T-helper 9 cell (primary cell): ENCODE measurements around the gene GRK3.
"Not testable (repeated sequence)": the region's sequence is repeated elsewhere in the genome, so short reads cannot be mapped to it uniquely, and the experiment has no call there.

Experiments
- DNase-seq: peaks from one replicate; pipeline ENCODE4 v3.0.0-alpha.2; 2020

Gene GRK3

DNA sequence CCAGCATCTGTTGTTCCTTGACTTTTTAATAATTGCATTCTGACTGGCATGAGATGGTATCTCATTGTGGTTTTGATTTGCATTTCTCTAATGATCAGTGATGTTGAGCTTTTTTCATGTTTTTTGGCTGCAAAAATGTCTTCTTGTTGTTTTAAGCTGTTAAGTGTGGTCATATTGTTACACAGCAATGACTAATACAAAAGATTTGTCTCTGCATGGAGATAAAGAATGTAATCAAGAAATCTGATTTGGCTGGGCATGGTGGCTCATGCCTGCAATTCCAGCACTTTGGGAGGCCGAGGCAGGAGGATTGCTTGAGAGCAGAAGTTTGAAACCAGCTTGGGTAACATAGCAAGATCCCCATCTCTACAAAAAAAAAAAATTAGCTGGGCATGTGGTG, 12.1 kb upstream of the GRK3 start:
- not testable (repeated sequence) for DNase-seq

DNA sequence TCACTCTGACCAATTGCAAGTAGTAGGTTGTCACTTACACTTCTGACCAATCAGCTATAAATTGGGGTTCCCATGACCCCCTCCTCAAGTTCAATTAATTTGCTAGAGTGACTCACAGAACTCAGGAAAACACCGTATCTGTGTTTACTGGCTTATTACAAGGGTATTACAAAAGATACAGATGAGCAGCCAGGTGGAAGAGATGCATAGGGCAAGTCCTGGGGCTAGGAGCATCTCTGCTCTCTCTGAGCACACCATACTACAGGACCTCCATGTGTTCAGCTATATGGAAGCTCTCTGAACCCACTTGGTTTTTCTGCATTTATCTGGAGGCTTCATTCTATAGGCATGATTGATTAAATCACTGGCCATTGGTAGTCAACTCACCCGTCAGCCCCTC, 11.3 kb upstream of the GRK3 start:
- DNase-seq: no peak

DNA sequence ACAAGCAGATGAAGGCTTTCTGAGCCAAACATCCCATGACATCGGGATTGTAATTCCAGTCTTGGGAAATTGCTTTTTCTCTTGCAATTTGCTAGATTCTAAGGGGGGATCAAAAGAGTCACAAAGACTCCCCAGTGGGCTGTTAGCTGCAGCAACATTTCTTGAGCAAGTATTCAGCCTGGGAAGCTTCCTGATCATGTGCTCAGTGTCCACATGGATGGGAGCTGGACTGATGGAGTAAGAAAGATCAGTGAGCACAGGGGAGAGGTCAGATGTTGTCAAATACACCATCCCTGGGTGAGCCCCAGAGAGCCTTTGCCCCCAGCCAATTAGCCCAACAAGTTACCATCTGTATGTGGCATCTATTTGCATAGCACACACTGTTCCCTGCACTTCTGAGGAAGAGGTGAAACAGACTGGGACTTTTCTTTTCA, 10.2 kb upstream of the GRK3 start:
- DNase-seq: no peak

DNA sequence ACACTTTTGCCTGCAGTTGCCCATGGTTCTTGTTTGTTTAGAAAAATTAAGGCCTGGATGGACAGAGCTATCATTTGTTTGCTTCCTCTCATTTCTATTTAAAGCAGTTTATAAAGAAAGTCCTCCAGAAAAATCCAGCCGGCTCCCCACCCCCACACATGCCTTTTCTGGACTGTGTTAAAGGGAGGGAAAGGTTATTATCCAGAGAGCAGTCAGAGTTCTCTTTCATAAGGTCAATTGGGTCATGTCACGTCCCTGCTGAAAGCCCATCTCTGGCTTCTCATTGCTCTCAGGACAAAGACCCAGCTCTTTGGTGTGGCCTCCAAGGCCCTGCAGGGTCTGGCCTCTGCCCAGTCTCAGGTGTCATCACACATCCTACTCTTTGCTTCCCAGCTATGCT, 9.8 kb upstream of the GRK3 start:
- no peak for DNase-seq

DNA sequence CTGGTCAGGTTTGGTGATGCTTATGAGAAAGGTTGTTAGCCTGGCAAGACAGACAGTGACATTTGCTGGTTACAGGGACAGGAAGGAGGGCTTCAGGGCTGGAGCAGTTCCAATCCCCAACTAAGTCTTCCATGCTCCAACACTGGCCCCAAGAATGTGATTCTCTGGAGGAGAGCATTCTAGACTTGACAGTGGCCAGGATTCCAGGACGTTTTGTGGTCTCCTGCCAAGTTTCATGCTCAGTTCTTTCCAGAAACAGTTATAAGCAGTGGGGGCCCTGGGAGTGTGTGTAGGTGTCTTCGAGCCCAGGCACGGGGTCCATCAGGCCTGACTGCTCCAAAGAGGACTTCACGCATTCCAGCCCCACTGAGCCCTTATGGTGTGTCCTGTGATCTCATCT, 8.9 kb upstream of the GRK3 start:
- no peak for DNase-seq

DNA sequence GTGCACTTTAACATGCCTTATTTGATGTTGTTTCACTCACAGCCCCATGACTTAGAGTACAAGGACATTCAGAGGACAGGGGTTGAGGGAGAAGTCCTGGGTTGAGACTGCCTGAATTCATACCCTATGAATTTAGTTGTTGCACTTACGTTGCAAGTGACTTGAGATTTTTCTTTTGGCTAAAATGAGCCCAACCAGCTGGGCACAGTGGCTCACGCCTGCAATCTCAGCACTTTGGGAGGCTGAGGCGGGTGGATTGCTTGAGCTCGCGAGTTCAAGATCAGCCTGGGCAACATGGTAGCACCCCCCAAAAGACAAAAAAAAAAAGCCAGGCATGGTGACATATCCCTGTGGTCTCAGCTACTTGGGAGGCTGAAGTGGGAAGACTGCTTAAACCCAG, 7.3 kb upstream of the GRK3 start:
- DNase-seq: no peak

DNA sequence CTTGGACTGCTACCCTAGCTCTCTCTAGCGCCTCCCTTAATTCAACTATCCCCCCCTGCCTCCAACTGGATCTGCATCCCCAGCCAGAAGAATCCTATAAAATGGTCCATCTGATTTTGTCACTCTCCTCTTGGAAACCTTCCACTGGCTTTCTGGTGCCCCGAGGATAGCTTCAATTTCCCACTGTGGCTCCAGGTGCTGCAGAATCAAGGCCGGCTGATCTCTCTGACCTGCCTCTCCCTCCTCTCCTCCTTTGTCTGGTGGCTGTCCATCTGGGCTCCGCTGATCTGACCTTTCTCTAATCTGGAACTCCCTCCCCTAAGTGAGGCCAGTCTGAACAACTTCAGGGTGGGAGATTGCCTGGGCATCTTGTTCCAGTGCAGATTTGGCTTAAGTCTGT, 6.1 kb upstream of the GRK3 start:
- DNase-seq: no peak

DNA sequence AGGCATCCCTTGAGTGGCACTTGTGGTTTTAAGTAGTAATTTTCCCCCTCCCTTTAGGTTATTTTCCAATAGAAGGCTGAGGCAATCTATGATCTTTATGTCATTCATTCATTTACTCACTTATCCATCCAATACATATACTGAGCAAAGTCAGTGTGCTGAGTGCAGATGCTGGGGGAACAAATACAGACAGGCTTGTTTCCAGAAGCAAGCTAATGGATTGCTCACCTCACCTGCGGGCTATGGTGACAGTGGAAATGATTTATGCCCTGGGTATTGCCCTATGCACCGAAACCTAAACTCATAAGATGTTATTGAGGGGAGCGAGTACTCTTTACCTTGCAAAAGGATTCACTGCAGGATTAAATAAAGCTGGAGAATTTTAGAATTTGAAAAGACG, 4.6 kb upstream of the GRK3 start:
- DNase-seq: not testable (repeated sequence)

DNA sequence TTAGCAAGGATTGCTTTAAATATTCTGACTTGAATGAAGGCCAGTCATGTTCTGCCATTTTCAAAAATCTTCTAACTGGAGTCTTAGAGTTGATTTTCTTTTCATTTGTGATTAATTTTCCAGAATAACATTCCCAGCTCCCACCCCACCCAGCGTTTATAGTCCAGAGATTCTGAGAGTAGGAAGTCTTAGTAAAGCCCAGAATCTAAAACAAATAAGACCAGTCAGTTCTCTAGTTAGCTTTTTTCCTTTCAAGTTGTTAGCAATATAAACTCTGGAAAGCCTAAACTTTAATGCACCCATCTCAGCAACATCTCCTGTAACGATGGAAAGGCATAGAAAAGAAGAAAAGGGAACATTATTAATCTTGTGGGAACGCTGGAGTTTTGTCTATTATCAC, 3.3 kb upstream of the GRK3 start:
- not testable (repeated sequence) for DNase-seq

DNA sequence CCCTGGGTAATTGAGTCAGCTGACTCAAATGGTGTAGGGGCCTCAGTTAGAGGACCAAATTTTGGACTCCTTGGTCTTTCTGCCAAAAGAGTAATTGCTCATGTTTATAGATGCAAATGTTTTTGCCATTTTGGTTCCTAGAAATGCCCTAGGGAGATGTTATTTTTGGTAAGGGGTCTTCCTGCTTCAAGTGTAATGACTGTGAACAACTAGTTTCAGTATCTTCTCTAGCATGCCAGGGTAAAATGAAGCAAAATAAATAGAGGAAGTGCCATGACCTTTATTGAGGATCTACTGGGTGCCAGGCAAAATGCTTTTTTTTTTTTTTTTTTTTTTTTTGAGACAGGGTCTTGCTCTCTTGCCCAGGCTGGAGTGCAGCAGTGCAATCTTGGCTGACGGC, 2.5 kb upstream of the GRK3 start:
- not testable (repeated sequence) for DNase-seq

DNA sequence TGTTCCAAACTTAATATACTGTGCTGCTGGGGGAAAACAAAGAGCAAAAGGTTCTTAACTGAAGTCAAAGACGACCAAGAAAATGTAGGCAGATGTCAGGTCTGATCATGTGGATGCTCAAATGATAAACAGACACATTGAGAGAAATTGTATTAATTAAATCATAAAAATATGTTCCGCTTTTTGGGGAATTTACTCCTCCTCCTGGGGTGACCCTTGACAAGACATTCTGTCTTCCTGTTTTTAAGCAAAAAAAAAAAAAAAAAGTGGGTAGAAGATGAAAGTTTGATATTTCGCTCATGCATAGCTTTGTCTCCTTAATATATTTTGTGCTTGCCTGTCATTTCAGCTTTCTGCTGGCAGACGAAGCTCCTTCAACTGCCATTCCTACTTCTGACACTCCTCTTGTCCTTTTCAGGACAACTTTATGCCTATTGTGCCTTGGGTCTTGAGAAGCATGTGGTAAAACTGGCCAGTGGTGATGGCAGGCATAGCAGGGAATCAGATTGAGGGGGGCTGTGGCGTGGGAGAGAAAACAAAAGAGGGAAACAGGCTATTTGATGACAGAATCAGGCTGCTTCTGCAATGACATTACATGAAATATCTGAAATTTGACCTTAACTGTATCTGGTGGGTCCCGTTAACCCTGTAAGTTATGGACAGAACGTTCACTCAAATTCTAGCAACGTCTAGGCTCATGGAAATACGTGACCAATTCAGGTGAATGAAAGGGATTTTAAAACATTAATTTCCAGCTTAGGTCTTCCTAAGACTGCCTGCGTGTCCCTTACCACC, 1.3 kb upstream of the GRK3 start:
- not testable (repeated sequence) for DNase-seq

DNA sequence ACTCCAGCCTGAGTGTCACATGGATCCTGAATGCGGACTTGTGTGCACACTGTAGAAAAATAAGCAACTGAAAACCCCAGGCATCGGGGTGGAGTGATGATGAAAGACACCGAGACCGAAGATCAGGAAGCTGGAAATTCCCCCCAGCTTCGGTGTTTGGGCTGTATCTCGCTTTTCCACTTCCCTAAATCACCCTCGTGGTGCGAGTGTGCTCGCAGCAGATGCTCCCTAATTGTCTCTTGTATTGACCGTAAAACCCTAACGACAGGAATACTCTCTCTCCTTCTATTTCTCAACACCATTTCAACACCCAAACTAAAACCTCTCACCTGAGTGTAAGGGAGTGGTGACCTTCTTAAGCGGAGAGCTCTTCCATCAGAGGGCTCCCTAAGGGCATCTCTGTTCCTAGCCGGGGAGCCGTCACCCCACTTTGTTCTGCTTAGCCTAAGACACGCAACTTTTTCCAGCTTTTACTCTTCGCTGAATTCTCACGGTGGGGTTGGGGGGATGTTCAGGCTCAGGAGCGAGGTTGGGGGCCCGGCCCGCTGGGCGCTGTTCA, 635 bp upstream of the GRK3 start:
- no peak for DNase-seq

DNA sequence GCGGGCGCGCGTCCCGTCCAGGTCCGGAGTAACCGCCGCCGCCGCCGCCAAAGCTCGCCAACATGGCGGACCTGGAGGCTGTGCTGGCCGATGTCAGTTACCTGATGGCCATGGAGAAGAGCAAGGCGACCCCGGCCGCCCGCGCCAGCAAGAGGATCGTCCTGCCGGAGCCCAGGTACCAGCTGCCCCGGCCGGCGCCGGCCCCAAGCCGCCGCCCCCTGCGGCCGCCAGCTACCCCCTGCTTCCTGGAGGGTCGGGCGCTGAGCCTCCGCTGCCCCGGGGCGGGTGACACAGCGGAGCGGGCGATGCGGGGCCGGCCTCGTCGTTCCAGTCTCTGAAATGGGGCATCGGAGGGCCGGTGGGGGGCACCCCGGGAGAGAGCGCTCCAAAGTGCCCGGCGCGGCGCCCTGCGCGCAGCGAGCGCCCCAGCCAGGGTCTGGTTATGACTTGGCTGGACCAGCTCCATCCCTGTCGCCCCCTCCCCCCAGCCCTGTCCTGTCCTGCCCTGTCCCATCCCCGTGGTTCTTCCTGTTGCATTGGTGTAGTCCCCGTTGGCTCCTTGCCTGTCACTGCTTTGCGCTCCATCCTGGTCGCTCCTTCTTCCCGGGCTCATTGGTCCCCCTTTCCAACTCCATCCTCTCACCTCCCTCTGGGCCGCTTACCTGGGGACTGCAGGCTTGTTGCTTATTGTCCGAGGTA, 653 bp downstream of the GRK3 start:
- no peak for DNase-seq

DNA sequence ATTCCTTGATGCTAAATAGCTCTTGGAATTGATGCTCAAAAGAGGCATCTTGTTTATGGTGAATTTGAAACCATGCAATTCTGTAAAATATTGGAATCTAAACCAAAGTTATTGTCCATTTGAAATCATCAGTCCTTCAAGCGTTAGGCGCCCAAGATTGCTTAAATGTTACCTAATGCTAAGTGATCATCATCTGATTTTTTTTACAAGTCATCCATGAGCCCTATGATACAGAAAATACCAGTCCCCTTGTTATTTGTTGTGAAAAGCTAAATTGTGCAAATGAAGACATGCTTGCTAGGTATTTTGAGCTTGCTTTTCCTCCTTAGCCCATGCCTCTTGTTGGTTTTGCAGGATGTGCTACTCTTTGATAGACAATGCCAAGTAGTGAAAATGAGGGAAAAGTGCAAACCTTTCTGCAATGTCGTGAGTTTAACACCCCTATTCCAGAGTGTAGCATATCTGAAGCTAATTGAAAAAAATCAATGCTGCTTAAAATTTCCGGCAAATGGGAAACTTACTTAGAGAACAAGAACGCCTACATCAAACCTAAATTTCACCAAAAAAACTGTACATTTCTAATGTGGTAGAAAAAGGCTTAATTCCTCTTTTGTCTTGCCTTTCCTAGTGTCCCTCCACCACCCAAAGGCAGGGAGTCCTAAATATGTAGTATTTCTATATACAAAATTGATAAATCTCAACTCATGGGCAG, 1.9 kb downstream of the GRK3 start:
- DNase-seq: no peak

DNA sequence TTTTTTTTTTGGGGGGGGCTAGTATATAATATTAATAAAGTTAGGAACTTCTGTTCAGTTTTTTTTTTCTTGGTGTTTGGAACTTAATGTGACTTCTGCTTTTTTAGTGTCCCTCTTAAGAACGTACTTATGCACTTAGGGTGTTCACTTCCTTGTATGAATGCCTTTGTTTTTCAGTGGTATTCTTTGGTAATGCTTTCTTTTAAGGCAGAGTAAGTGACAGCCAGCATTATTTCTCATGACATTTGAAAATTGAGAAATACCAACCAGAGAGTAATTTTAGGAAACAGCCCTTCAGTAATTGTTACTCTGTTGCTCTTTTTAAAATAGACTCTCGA, 2.4 kb downstream of the GRK3 start:
- no peak for DNase-seq

DNA sequence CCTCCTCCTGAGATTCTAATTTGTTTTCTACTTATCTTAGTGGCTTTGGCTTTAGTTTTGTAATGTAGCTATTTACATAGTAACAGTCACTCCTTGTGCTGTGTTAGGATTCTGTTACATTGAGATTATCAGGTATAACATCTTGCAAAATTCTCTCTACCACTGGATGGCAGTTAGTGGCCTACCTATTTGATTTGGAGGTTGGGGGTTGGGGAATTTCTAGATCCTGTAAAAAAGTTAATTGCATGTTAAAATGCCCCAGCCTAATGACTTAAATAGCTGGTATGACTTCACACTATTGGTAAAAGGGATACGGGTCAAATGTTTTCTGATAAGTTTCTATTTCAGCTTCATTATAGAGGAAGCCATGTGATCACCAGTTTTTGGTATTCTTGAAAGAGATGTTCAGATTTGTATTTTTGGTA, 2.8 kb downstream of the GRK3 start:
- DNase-seq: no peak

DNA sequence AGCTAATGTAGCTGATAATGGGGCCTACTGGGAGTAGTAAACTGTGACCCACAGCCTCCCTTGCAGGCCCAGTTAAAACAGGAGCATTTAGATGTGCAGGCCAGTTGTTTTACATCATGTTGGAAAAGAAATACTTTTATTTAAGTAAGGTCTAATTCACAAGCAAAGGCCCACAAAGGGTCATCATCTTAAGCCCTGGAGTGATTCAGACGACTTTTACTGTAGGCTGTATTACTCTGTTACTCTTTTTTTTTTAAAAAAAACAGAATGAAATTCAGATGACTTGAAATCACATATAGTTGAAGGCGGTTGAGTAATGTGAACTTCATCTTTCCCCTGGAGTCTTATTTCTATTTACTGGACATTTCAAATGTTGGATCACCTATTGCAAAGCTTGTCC, 3.6 kb downstream of the GRK3 start:
- DNase-seq: not testable (repeated sequence)

DNA sequence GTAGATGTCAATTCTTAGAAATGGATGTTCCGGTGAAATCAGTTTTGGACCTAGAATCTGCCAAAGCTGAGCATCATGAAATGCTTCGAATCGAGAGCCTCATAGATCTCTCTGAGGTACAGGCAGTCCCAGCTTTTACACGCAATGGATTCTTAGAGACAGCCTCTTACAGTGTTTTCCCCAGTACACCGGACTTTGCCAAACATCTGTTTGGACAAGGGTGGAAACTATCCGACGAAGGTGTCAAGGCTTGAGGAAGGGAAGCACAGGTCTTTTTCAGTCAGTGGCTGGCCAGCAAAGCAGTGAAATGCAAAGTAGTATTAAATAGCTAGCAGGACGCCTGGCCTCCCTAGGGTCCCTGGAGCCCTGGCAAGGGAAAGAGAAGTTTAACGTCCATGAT, 4.9 kb downstream of the GRK3 start:
- DNase-seq: no peak

DNA sequence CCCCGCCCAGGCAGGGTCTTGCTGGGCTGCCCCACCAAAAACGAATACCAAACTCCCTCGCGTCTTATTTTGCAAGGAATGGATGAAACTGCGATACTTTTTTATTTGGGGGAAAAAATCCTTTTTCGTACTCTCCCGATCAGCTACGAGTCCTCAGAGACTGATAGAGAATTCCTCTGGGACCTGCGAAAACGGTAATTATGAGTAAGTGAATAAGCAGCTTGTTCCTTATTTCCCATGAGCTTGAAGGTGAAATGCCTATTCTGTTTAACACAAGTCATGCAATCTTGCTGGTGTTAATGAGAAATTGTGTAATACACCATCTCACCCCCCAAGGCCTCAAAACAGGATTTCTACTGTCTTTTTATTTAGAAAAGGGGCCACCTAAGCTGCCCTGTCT, 5.5 kb downstream of the GRK3 start:
- no peak for DNase-seq

DNA sequence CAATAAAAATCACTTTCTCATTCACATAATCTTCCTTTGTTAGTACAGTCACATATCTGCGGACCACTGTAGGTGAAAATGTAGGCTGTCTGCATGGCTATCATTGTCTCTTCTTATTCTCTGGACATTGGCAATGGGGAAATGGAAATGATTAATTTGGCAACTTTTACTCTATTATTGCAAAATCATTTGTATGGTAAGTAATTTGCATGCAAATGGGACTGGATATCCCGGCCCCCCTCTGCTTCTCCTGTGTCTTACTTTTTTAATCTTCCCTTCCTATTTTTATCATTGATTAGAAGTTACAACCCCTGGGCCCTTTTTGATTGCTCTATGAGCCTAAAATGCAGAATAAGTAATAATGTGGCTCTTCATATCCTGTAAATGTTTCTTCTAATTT, 6.0 kb downstream of the GRK3 start:
- DNase-seq: no peak

DNA sequence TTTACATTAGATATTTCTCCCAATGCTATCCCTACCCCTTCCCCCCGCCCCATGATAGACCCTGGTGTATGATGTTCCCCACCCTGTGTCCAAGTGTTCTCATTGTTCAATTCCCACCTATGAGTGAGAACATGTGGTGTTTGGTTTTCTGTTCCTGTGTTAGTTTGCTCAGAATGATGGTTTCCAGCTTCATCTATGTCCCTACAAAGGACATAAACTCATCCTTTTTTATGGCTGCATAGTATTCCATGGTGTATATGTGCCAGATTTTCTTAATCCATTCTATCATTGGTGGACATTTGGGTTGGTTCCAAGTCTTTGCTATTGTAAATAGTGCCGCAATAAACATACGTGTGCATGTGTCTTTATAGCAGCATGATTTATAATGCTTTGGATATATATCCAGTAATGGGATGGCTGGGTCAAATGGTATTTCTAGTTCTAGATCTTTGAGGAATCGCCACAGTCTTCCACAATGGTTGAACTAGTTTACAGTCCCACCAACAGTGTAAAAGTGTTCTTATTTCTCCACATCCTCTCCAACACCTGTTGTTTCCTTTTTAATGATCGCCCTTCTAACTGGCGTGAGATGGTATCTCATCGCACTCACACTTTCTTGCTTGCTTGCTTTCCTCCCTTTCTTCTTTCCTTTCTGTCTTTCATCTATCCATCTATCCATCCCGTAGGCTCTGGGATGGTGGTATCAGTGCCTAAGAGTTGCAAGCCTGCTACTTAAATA, 7.7 kb downstream of the GRK3 start:
- DNase-seq: not testable (repeated sequence)

DNA sequence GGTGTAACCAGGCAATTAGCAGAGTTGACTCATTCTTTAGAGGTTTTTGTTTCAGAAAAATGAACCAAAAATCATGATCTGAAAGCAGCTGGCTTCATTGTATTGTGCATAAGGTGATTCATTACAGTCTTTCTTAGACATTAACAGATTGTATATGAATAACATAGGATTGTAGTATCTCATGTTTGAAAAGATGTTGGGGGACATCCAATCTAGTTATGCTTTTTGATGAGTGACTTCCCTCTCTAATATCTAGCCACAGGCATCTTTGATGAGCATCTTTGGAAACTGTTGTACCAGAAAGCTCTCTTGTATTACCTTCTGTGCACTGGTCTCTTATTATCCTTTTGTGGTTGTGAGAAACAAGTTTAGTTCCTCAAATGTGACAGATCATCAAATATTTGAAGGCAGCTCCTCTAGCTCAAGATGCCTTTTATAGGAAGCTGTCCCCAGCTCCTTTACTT, 8.3 kb downstream of the GRK3 start:
- DNase-seq: no peak

DNA sequence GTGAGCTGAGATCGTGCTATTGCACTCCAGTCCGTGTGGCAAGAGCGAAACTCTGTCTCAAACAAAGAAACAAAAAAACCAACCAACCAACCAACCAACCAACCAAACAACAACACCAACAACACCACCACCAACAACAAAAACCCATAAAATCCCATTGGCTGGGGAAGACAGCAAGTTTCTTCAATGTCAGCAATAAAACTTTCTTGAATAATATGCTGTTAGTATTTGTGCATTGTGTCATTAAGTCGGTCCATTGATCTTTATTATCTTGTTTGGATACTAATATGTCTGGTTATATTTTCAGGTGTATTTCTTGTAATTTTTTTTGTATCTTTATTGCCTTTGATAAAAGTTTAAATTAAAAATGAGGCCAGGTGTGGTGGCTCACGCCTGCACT, 9.4 kb downstream of the GRK3 start:
- DNase-seq: no peak
